HG03460 (cell line): ENCODE data around the gene SPIN1.

Experiments
- ATAC-seq: cut with Tn5 transposase; IDR thresholded peaks from one replicate; pipeline ENCODE4 v1.9.1; 2021; ENCODE audit not compliant: unreplicated experiment

The SPIN1 gene

DNA sequence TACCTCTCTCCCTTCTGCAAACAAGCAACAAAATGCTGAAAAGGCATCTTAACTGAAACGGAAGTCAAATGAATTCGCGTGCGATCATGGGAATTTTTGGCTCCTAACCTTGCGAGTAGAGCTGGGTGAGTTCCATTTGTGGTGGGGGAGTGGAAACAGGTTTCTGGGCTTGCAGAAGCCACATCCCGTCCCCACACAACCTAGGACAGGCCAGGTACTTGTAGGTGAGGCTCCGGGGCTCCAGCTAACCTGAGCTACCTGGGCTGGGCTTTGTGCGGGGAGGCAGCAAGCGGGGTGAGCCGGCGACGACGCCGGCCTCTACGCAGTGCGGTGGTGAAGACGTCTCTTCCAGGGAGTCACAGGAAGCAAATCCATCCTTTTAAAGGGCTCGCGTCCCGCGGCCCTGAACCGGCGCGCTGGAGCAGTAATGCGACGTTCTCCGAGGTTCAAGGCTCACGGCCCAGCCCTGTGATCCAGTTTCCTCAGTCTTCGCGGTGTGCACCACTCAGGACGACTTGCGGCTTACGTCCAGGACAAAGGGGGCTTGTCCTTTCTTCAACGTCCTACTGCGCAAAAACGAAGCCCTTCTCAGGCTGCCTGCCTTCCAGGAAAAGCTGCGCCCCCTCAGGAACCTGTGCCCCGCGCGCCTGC, 567 bp upstream of the SPIN1 start:
- peak; percentile 6 for ATAC-seq

DNA sequence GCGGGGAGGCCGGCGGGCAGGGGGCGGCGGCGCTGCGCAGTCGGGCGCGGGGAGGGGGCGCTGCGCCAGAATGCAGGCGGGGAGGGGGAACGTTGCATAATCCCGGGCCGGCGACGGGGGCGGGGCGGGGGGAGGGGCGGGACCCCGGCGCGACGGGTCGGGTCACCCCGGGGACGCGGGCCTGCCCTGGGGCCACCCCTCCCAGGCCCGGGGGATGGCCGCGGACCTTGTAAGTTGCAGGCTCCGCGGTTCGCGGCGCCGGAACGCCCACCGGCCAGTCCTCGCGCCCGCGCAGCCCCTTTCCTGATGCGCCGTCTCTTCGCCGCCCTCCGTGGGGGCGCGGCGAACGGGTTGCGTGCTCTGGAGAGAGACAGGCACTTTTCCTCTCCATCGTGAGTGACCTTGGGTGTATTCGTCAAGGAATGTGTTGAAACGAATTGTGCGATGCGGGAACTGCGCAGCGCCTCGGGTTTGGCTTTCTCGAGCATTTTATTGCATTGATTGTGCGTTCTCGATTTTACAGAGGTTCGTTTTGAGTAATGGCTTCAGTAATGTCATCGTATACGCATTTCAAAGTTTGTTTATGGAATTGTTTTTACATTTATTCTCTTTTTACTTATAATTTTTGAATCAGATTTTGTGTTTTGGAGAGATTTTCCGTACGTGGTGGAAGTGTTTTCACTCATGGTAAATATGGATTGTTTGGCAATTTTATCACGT, 802 bp downstream of the SPIN1 start:
- peak; percentile 29 for ATAC-seq

GRCh38 chr9:88390371-88390990, 2.2 kb downstream of the SPIN1 start:
- ATAC-seq: no peak

- no peak for ATAC-seq
Observed at GRCh38 chr9:88391236-88391635, 3.0 kb downstream of the SPIN1 start.

DNA sequence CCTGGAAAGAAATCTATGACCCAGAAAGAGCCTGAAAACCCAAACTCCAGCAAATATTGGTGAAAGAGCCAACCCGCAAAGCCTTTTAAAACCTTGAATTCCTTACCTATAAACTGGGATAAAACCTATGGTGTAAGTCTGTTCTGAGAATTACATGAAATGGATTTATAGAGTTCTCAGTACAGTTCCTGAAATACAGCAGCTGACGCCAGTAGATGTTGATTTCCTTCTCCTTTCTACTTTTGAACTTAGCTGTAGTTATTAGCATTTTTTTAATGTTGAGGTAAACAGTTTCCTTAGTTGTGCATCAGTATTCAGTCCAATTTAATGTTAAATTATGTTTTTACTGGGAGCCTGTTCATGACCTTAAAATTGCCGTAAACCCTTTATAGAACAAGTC, 3.7 kb downstream of the SPIN1 start:
- ATAC-seq: no peak

DNA sequence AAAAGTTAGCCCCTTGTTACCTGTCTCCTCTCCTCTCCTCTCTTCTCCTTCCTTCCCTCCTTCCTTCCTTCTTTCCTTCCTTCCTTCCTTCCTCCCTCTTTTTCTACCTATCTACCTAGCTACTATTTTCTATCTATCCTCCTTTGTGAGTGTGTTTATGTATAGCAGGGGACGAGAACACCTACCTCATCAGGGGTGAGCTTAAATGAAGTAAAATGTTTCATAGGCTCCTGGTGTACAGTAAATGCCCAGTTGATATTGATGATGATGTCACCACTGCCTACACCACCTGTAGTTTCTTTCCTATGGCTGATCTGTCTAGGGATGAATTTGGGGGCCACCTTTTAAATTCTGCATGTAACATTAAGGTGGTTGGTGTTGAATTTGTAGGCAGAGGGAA, 4.3 kb downstream of the SPIN1 start:
- no peak for ATAC-seq

- no peak for ATAC-seq
Observed at GRCh38 chr9:88396836-88397577, 8.8 kb downstream of the SPIN1 start.

DNA sequence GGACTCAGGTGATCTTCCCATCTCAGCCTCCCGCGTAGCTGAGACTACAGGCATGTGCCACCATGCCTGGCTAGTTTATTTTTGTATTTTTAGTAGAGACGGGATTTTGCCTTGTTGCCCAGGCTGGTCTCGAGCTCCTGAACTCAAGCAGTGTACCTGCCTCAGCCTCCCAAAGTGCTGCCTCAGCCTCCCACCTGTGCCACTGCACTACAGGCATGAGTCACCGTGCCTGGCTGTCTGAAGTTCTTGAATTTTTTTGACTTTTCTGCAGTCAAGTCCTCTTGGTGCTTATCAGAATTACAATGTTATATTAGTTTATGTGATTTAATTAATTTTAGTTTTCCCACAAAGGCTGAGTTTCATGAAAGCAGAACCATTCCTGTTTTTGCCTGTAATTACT, 9.8 kb downstream of the SPIN1 start:
- ATAC-seq: no peak

GRCh38 chr9:88399966-88400365, 11.7 kb downstream of the SPIN1 start:
- no peak for ATAC-seq

GRCh38 chr9:88403340-88403739, 15.1 kb downstream of the SPIN1 start:
- ATAC-seq: no peak

DNA sequence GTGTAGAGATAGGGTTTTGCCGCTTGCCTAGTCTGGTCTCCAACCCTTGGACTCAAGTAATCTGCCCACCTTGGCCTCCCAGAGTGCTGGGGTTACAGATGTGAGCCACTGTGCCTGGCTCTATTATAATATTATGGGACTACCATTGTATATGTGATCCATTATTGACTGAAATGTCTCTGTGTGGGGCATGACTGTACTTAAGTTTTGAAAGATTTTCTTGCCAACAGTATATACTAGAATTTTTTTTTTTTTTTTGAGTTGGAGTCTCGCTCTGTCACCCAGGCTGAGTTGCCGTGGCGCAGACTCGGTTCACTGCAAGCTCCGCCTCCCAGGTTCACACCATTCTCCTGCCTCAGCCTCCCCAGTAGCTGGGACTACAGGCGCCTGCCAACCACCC, 17.8 kb downstream of the SPIN1 start:
- no peak for ATAC-seq

GRCh38 chr9:88411471-88411870, 23.2 kb downstream of the SPIN1 start:
- no peak for ATAC-seq

DNA sequence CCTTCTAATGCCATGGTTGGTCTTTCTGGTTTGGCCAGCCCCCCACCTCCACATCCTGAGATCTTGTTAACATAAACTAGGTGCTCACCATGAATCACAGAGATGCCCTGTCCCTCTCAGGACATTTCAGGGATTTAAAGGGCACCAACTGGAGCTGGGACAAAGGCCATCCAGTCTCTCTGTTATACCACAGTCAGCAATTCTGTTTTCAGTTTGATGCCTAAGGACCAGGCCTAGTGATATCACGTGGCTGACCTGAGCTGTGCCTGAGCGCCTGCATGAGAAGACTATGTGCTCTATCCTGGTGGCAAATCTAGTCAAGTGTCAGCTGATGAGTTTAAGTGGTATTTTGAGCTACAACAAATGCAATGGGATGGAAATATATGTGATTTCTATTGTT, 26.1 kb downstream of the SPIN1 start:
- ATAC-seq: no peak

GRCh38 chr9:88418025-88418424, 29.8 kb downstream of the SPIN1 start:
- no peak for ATAC-seq

GRCh38 chr9:88418715-88419540, 30.7 kb downstream of the SPIN1 start:
- no peak for ATAC-seq

- no peak for ATAC-seq
Observed at GRCh38 chr9:88420227-88420626, 32.0 kb downstream of the SPIN1 start.

DNA sequence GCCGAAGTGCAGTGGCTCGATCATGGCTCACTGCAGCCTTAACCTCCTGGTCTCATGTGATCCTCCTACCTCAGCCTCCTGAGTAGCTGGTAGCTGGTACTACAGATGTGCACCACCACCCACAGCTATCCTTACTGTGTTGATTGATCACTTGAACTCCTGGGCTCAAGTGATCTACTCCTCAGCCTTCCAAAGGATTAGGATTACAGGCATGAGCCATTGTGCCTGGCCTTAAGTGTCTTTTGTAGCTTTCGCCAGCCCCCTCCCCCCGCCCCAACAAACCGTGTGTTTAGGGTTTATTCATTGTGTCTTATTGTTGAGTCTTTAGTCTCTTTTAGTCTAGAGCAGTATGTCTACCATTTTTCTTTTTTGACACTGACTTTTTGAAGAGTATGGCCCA, 33.1 kb downstream of the SPIN1 start:
- ATAC-seq: no peak

- ATAC-seq: no peak
Observed at GRCh38 chr9:88425538-88425950, 37.3 kb downstream of the SPIN1 start.

DNA sequence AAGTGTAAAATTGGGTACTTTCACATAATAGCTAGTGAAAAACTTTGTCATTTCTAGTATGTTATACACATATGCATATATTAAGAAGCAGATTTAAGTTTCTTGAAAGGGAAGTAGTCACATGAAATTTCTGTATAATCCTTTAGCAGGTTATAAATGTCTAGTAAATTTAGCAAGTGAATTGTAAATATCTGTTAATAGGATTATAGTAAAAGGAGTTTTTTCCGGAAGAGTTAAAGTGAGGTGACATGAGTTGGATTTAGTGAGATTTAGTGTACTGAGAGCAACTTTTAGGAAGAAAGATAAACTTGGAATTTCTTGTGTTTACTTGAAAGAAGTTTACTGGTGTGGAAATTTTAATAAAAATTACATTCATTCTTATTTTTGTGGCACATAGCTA, 38.4 kb downstream of the SPIN1 start:
- no peak for ATAC-seq

DNA sequence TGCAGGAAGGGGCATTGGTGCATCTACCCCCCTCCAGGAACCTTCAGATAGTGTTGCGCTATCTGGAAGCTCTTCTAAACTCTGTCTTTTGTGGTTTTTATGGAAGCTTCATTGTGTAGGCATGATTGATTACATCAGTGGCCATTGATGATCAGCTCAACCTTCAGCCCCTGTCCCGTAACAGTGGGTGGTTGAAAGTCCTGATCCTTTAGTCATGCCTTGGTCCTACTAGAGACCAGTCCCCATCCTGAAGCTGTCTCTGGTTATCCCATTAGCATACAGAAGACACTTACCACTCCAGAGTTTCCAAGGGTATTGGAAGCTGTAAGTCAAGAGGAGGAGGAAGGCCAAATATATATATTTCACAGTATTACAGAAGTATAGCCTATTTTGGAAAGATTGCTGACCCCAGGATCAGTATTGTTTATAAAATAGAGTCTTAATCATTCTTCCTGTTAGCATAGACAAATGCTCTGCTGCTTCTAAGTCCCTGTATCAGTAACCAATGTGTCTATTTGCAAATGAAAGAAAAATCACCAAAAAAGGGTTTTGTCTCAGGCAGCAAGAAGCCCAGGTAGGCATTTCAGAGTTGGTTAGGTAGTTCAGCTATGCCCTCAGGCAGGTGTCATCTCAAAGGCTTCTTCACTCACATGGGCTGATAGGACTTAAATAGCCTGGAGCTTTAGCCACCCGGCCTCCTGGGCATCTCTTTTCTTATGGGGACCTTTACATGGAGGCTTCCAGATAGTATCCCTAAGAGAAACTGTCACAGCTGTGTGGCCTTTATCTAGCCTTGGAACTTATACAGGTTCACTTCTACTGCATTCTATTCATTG, 41.6 kb downstream of the SPIN1 start:
- ATAC-seq: no peak
